Globus pallidus (tissue), 1 donor: Measurements from ENCODE around the gene USP4.
"Not testable (repeated sequence)": the region's sequence is repeated elsewhere in the genome, so short reads cannot be mapped to it uniquely, and the experiment has no call there.

Source experiments
- DNase-seq: peaks from one replicate; pipeline ENCODE4 v3.0.0-alpha.2; 2015; ENCODE audit warnings: low spot score

USP4 gene

DNA sequence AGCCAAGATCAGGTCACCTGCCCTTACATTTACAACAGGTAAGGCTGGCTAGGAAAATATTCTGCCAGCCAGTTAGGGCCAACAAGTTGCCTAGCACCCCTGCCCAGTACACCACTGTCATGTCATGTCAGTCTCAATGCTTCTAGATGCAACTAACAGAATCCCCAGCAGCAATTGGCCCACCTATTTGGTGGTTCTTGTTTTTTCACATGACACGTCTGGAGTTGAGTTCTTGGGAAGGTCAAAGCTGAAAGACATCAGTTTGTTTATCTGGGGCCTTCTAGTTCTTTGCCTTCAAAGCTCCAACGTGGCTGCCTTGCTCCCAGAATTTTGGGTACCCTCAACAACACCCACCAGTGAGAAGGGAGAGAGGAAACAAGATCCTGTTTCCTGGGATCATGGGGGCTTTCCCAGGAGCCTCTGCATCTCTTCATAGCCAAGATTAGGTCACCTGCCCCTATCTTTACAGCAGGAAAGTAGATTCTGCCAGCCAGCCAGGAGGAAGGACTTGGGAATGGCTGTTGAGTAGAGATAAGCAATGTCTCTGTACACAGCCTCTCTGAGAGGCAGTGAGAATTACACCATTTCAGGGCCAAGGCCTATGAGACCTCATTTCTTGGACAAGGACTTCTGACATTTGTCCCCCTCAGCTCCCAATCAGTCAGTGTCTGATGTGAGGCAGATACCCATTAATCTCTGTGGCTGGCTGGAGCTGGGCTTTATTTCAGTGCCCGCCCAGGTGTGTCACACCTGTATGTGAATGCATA is 9.7 kb upstream of the USP4 start:
- no peak for DNase-seq

DNA sequence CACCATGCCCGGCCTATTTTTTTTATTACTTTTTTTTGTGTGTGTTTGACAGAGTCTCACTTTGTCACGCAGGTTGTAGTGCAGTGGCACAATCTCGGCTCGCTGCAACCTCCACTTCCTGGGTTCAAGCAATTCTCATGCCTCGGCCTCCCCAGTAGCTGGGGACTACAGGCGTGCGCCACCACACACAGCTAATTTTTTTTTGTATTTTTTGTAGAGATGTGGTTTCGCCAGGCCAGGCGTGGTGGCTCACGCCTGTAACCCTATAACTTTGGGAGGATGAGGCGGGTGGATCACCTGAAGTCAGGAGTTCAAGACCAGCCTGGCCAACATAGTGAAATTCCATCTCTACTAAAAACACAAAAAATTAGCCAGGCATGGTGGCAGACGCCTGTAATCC is 8.5 kb upstream of the USP4 start:
- not testable (repeated sequence) for DNase-seq

DNA sequence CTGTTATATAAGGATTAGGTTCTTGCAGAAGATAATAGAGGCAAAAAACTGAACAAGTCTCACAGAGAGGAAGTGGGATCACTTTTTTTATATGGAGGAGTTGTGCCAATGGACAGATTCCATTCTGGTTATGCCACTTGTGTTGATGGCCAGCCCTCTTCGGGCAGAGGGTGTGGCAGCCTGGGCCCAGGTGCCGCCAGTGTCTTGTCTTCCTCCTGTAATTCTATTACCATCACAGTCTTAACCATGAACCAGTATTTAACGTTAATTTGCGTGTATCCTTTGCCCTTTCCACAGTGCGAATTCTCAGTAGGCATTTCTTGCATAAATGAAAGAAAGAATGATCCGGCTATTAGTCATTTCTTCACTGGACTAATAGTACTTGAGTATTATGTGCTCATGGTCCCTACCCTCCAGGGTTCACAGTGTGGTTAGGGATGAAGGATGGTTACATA is 7.0 kb upstream of the USP4 start:
- no peak for DNase-seq

DNA sequence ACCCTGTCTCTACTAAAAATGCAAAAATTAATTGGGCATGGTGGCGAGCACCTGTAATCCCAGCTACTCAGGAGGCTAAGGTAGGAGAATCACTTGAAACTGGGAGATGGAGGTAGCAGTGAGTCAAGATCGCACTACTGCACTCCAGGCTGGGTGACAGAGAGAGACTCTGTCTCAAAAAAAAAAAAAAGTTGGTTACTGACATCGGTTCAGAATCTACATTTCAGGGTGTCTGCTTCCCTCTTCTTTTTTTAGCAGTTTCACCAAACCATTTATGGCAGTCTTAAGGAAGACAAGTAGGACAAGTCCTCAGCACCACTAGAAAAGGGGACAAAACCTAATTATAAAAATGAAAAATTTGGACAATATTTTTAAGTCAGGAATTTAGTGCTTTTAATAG is 3.3 kb upstream of the USP4 start:
- peak; percentile 50 for DNase-seq

DNA sequence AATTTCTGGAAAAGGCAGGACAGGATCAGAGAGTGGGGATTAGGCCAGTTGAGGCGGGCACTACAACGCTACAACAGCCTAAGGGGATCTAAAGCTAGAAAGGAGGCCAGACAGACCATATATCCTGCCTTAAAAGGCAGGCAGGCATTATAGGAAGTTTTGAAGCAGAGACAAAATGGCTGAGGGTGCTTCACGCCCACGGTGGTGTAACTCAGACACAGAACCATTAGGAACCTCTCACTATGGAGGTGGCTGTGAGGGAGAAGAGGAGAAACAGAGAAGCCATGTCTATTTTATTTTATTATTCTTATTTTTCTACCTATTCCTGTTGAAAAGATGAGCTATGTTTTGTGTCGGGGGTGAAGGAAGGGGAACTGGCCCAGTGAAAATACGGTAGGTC is 2.1 kb upstream of the USP4 start:
- DNase-seq: no peak

DNA sequence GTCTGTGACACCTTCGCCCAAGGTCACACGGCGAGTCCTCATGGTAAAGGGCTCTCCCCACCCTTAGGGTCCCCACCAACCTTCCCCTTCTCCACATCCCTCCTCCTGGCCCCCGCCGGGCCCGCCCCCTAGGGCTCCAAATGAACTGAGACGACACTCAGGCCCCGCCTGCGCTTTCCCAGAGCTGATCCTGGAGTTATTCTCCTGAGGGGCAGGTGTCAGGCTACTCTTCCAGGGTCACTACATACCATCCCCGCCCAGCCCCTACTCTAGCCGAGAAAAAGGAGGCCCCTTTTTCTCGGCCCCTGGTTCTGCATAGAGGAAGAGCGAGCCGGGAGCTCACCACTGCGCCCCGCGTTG is 292 bp downstream of the USP4 start:
- DNase-seq: no peak

DNA sequence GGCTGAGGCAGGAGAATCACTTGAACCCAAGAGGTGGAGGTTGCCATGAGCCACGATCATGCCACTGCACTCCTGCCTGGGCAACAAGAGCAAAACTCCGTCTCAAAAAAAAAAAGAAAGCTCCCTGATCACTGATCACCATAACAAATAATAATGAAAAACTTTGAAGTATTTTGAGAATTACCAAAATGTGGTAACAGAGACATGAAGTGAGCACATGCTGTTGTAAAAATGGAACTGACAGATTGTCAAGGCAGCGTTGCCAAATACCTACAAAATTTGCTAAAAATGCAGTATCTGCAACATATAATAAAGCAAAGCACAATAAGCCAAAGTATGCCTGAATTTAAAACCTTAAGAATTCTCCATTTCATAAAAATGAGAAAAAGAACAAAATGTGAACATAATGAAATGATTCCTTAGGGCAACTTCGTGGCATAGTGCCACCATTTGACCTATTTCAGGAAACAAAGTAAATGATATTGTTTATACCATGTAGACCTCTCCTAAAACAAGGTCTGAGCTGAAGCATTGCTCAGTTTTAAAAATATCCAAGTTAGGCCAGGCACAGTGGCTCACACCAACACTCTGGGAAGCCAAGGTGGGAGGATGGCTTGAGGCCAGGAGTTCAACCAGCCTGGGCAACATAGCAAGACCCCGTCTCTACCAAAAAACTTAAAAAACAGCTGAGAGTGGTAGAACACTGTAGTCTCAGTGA is 5.8 kb downstream of the USP4 start:
- no peak for DNase-seq

DNA sequence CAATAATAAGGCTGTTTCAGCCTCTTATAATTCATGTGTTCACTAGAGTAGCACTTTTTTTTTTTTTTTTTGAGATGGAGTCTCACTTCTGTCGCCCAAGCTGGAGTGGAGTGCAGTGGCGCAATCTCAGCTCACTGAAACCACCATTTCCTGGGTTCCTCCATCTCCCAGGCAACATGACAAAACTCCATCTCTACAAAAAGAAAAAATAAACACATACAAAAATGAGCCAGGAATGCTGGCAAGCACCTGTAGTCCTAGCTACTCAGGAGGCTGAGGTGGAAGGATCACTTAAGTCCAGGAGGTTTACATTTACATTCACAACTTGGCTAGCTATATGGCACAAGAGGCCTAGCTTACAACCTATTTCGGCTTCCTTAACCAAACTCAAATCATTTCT is 6.8 kb downstream of the USP4 start:
- DNase-seq: no peak

DNA sequence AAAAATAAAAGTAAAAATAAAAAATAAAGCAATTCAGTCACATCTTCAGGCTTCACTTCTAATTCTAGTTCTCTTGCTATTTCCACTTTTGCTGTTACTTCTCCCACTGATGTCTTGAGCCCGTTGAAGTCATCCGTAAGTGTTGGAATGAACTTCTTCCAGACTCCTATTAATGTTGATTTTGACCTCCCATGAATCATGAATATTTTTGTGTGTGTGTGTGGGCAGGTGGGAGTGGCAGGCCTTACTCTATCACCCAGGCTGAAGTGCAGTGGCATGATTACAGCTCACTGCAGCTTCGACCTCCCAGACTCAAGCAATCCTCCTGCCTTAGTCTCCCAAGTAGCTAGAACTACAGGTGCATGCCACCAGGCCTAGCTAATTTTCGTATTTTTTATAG is 10.7 kb downstream of the USP4 start:
- DNase-seq: no peak

DNA sequence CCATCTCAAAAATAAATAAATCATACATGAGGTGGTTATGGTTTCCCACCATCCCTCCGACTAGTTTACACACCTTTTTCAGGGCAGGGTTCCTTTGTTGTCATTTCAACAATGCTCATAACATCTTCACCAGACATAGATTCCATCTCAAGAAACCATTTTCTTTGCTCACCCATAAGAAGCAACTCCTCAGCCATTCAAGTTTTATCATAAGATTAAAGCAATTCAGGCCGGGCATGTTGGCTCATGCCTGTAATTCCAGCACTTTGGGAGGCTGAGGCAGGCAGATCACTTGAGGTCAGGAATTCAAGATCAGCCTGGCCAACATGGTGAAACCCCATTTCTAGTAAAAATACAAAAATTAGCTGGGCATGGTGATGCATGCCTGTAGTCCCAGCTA is 11.5 kb downstream of the USP4 start:
- not testable (repeated sequence) for DNase-seq

DNA sequence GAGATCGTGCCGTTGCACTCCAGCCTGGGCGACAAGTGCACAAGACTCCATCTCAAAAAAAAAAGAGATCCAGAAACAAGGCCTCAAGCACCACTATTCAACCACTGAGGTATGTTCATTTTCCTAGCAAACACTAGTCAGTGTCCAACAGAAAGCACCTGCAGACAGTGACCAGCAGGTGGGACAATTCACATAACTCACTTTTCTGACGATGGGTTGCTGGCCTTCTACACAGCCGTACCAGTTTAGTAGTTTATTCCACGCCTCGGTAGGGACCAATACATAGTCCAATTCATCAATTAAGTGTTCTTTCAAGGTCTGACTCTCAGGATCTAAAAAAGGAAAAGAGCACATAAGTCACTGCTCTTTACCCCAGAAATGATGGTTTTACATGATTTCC is 12.4 kb downstream of the USP4 start:
- DNase-seq: no peak

DNA sequence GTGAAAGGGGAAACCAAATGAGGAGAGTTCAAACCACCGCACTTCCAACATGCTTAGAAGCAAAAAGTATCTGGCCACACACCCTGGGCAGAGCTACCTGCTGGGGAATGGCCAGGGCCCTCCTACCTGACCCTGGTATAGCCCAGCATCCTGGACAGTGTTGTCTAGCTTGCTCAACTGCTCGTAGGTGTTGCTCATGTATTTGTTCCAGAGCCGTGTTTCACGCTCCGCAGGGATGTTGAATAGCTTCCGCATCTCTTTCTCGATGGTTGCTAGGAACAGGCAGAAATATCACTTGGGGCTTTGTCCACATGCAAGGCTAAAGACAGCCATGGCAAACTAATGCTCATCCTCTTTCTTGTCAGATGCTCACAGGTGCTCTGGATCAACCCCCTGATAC is 15.1 kb downstream of the USP4 start:
- DNase-seq: no peak

DNA sequence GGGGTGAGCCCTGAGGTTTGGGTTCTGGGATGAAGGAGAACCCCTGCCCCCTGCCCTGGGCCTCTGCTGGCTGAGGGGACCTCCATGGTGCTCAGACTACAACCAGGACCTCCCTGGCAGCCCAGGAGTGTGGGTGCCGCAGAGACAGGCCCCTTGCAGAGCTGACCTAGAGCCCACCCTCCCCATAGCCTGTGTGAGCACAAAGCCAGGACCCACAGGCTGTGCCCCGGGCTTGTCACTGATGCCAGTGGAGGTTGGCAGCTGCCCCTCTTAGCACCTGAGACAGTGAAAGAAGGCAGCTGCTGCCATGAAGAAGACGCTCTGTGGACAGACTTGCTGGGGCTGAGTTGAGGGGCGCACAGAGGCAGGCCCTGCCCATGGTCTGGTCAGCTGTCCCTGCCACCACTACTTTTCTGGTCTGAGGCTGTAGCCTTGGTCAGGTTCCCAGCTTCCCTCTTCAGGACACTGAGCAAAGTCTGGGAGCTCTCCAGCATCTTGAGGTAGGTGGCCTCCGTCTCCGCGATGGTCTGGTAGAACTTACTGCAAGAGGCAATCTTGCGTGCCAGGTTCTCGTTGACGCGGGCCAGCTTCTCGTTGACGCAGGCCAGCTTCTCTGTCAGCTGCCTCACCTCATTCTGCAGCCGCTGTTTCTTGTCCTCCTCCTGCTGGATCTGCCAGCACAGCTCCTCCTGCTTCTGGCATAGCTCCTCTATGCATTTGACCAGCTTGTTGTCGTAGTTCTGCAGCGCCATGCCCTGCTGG is 23.0 kb downstream of the USP4 start:
- DNase-seq: peak; percentile 59

DNA sequence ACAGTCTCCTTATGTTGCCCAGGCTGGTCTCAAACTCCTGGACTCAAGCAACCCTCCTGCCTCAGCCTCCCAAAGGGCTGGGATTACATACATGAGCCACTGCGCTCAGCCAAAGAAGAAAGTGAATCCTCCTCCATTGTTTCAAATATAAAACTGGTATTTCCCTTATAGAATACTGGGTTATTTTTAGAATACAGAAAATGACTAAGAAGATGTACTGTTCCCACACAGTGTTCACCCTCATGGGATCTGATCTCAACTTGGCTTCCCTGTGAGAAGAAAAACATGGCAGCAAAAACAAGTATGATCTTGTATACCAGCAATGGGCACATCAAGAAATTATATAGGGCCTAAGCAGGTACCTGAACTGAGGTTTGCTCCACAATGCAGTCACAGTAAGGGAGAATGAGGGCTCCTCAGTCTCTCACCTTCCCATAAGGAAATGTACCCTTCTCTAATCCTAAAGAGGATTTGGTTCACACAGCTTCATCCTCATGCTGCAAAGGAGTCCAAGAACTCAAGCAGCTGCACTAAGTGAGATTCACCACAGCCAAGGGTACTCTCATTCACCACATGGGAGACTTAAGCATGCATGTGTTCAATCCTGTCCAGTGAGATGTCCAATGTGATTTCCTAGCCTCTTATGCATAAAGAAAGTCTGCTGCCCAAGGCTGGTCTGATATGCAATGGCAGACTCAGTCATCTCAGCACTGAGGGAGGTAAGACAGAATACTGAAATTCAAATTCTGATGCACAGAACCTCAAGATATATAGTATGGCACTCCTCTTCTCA is 25.8 kb downstream of the USP4 start:
- DNase-seq: no peak

DNA sequence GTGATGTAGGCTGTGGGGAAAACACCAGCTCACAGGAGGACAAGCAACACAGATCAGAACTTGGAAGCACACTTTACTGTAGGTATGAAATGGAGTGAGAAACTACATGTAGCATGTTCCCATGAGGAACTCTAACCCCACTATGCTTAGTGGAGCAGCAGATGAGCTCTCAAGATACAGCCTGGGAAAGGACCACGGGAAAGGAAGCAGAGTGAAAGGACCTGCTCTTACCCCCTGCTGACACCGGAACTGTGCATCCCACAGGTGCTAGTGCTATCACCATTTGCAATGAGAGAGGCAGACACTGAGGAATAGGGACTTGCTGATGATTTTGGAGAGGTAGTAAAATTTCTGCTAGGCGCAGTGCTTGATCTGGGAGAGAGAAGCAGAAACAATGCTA is 28.6 kb downstream of the USP4 start:
- no peak for DNase-seq

DNA sequence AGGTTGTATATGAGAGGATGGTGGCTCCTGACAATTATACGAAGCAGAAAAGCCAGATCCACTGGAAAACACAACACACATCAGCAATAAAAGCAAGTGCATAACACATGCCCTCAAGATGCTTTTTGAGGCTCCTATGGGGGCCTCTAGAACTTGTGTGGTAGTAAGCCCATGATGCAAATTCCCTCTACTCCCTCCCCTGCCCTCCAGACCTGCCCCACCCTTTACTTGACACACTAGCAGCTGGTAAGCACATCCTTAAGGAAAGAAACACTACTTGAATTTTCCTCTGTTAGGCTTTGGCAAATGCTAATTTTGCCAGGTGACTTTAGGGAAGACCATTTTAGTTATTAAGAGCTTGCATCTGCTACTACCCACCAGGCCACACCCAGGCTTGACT is 29.2 kb downstream of the USP4 start:
- no peak for DNase-seq

DNA sequence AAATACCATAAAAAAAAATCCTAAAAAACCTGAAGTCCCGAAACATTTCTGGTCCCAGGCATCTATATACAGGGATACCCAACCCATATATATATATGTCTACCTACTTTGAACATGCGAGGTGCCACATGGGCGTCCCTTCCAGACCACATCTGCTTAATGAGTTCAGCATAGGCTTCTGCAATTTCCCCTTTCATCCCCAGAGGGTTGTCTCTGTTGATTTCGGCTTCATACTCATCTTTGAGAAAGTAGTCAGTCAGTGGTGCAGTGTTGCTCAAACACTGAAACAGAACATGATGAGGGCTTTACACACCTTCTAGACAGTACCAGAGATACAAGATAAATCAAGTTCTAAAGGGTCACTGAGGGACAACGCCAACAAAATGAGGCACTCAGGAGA is 34.2 kb downstream of the USP4 start:
- DNase-seq: no peak

DNA sequence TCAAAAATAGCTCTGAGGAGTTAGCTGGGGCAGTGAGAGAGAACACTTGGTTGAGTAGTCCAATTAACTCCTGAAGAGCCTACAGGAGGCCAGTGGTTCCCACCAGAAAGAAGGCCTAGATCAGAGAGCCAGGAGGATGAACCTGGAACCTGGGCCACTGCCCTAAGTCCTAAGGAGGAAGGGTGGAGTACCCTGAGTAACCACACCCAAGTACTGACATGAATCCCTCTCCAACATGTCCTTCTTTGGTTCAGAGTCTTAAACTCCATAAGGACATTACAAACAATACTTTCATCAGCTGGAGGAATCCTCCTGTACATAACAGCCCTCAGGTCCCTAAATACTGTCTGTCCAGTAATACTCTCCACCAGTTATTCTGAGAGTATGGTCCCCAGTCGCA is 37.2 kb downstream of the USP4 start:
- DNase-seq: no peak

DNA sequence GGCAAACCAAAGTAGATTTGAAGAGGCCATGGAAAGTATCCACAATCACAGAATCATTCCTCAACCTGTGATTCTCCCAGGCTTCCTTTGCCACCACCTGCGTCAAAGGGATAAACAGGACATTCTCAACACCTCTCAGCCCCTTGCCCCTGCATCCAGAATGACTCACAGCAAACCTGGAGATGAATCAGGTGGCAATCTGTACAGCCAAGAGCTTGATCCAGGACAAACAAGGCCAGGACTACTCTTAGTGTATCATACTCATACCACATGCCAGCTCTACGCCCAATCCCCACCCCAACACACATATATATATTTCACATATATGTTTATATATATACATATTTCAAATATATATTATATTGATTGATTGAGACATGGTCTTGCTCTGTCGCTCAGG is 39.3 kb downstream of the USP4 start:
- no peak for DNase-seq

DNA sequence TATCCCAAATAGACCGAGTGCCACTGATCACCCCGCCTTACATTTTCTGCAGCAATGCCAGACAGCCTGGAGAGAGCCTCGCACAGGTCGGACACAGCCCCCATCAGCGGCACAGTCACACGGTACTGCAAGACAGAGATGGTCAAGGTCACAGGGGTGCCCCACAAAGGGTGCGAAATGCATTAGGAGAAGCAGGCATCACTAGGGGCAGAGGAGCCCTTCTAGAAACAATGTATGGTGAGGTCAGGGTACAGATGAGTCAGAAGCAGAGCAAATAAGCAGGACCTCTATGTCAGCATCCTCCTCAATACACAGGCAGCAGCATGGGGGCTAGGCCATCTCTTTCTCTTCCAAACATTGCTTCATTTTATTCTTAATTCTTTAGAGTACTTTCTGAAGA is 41.3 kb downstream of the USP4 start:
- DNase-seq: no peak

DNA sequence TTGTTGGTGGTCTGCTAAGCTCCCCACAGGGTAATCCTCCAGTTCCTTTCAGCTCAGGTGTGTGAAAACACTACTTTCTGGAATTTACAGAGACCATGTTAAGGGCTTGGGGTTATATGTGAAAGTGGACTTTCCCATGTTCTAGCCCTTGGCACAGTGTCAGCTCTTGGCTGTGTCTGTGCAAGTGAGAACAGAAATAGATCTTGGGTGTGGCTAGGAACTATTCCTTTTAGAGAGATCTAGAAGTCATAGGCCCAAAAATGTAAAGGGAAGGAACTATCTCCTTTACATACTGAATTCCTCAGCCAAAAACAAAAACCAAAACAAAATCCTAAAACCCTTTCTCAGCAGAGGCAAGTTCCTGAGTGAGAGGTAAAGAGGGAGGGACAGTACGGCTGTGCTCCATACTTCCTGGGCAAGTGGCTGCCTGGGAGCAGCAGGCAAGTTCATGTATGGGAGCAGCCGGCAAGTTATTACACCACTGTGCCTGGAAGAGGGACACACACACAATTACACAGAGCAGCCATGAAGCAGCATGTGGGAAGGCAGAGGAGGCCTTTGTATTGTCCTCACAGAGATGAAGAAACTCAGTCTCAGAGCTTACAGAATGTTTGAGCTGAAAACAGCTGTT is 43.0 kb downstream of the USP4 start:
- no peak for DNase-seq
